Glutamatergic neuron (in vitro differentiated cells): ENCODE data around the gene MCTP1. TPM values are rescaled to one million over a fixed set of nuclear protein-coding genes. Genes with fewer than 3 reads are reported as not detected.

ENCODE experiments used
- DNase-seq: peaks from one replicate; pipeline ENCODE4 v3.0.0; 2022
- H3K27ac Mint-ChIP-seq: one replicate; pipeline ENCODE4 v1.8.0; 2020; ENCODE audit warnings: mild to moderate bottlenecking, mixed read lengths, inconsistent platforms; ENCODE audit not compliant: unreplicated experiment
- H3K27me3 Mint-ChIP-seq: one replicate; pipeline ENCODE4 v1.8.0; 2020; ENCODE audit warnings: mild to moderate bottlenecking, moderate library complexity, mixed read lengths, inconsistent platforms; ENCODE audit not compliant: unreplicated experiment
- H3K36me3 Mint-ChIP-seq: one replicate; pipeline ENCODE4 v1.8.0; 2020; ENCODE audit warnings: mild to moderate bottlenecking, mixed read lengths, inconsistent platforms; ENCODE audit not compliant: unreplicated experiment
- H3K4me1 Mint-ChIP-seq: one replicate; pipeline ENCODE4 v1.8.0; 2020; ENCODE audit warnings: mild to moderate bottlenecking, low read depth, mixed read lengths, inconsistent platforms; ENCODE audit not compliant: unreplicated experiment
- H3K4me3 Mint-ChIP-seq: one replicate; pipeline ENCODE4 v1.8.0; 2020; ENCODE audit warnings: mild to moderate bottlenecking, mixed read lengths, inconsistent platforms; ENCODE audit not compliant: unreplicated experiment
- H3K9me3 Mint-ChIP-seq: one replicate; pipeline ENCODE4 v1.8.0; 2020; ENCODE audit warnings: mild to moderate bottlenecking, moderate library complexity, mixed read lengths, inconsistent platforms; ENCODE audit not compliant: unreplicated experiment
- total RNA-seq: library from RNA; stranded (reverse); fragmentation: NEBNext Ultra II Directional; extraction: Animal tissue kit (Norgen Biotek cat#: 25700); gene quantifications from one replicate; pipeline ENCODE4 v1.2.1, GENCODE V29; 2021; ENCODE audit not compliant: unreplicated experiment
- TF ChIP-seq, protein P1 (sequence below): fragments of 200-600 bp; sonication (generic); IDR thresholded peaks from one replicate; pipeline ENCODE4 v1.5.0; 2021; ENCODE audit not compliant: partially characterized antibody, unreplicated experiment

The MCTP1 gene
- total RNA-seq, 1 donor from 2014 or later: 1.7 TPM

DNA sequence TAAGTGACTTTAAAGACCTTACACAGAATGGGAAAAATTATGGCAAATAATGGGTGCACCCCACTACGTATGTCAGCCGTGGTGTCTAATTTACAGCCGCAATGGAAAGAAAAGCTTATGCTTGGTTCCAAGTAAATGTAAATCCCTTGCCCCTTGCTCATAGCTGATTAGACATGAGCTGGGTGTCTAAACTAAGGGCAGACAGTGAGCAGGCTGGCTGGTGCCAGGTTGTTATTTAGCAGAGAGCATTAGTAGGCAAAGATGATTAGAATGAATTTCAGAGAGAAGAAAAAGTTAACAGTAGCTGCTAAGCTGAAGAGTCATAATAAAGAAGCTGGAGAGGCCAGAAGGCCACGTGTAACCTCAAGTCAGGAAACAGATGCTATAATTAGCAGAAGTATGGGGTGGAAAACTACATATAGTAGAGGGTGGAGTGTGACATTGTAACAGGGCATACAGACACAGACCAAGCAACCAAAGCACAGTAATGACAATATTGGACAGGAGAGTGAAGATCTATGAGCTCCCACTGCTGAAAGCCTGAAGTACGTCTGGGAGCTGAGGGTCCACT is 257.7 kb downstream of the MCTP1 start:
- Mint-ChIP-seq H3K4me1 (no peaks in the 10 kb centered on the region), H3K27ac (no peak overlapping the region), H3K27me3 (no peaks in the 10 kb centered on the region), H3K9me3 (no peaks in the 10 kb centered on the region), H3K36me3 (peaks cover under 1% of the 10 kb centered on the region), H3K4me3 (no peak overlapping the region)
- TF ChIP-seq, protein P1, sequence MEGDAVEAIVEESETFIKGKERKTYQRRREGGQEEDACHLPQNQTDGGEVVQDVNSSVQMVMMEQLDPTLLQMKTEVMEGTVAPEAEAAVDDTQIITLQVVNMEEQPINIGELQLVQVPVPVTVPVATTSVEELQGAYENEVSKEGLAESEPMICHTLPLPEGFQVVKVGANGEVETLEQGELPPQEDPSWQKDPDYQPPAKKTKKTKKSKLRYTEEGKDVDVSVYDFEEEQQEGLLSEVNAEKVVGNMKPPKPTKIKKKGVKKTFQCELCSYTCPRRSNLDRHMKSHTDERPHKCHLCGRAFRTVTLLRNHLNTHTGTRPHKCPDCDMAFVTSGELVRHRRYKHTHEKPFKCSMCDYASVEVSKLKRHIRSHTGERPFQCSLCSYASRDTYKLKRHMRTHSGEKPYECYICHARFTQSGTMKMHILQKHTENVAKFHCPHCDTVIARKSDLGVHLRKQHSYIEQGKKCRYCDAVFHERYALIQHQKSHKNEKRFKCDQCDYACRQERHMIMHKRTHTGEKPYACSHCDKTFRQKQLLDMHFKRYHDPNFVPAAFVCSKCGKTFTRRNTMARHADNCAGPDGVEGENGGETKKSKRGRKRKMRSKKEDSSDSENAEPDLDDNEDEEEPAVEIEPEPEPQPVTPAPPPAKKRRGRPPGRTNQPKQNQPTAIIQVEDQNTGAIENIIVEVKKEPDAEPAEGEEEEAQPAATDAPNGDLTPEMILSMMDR: no peak
- DNase-seq: no peak

DNA sequence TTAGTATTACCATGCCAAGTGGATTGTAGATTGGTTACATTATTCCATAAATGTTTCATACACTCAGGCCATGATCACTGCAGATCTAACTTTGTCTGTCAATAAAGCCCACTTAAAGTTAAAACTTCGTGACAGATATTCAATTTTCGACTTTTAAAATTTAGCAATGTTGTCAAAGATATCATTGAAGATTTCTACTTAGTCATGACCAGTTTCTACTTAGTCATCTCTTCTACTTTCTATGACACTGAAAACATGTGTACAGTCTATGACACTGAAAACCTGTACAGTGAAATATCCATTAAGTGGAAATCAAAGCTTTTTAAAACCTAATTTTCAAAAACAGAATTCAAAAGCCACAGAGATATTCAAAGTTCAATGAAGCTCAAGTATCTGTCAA is 258.2 kb downstream of the MCTP1 start:
- no peaks in the 10 kb centered on the region for H3K4me1 Mint-ChIP-seq
- no peaks in the 10 kb centered on the region for H3K9me3 Mint-ChIP-seq
- no peak overlapping the region for H3K27ac Mint-ChIP-seq
- no peaks in the 10 kb centered on the region for H3K27me3 Mint-ChIP-seq
- H3K36me3 Mint-ChIP-seq: no peaks in the 10 kb centered on the region
- DNase-seq: no peak
- no peak overlapping the region for H3K4me3 Mint-ChIP-seq
- TF ChIP-seq, protein P1: no peak

DNA sequence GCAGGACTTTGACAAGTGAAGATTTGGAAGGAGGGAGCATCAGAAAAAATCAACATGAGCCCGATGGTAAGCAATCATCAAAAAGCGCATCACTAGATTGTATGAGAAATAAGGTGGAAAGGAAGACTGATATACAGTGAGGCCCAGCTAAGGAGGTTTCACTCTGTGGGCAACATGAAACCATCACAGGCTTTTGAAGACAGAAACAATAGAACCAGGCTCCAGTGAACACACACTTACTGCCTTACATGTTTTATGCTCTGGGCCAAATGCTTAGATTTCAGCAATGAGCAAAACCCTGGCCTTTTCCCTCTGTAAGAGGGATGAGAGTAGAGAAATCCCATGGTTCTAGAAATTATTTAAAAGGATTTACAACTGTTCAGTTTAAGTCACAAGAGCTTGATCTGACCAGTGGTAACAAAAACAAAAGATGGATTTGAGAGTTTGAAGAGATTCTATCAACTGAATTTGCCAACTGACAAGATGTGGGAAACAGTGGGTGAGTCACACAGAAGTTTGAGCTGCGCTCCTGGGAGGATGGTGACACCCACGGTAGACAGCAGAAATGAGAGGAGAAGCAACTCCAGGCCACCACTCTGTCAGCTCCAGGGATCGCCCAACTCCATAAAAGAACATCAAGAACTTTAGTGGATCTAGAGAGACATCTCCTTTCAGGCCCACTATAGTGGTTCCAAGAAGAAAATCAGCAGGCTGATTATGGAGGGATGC is 261.8 kb downstream of the MCTP1 start:
- no peaks in the 10 kb centered on the region for H3K27me3 Mint-ChIP-seq
- no peak overlapping the region for H3K27ac Mint-ChIP-seq
- no peak for DNase-seq
- H3K36me3 Mint-ChIP-seq: no peaks in the 10 kb centered on the region
- no peaks in the 10 kb centered on the region for H3K4me1 Mint-ChIP-seq
- H3K4me3 Mint-ChIP-seq: no peak overlapping the region
- no peaks in the 10 kb centered on the region for H3K9me3 Mint-ChIP-seq
- TF ChIP-seq, protein P1: no peak

DNA sequence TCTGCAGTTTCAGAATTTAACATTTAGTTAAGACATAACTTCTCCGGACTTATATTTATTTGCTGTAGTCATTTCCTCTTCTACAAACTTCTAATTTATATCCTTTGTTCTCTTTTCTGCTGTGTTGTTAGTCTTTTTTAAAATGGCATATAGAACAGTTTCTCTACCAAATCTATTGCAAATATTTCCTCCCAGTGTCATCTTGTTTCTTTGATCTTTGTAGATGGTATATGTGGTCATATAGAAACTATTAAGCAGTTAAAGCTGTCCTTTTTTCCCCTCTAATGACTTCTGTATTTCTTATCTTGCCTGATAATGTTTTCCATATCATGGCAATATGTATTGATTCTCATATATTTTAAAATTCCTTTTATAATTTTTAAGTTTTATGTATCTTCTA is 264.5 kb downstream of the MCTP1 start:
- H3K4me1 Mint-ChIP-seq: no peaks in the 10 kb centered on the region
- H3K4me3 Mint-ChIP-seq: no peak overlapping the region
- no peaks in the 10 kb centered on the region for H3K27me3 Mint-ChIP-seq
- no peak for DNase-seq
- TF ChIP-seq, protein P1: no peak
- no peaks in the 10 kb centered on the region for H3K9me3 Mint-ChIP-seq
- no peak overlapping the region for H3K27ac Mint-ChIP-seq
- no peaks in the 10 kb centered on the region for H3K36me3 Mint-ChIP-seq

DNA sequence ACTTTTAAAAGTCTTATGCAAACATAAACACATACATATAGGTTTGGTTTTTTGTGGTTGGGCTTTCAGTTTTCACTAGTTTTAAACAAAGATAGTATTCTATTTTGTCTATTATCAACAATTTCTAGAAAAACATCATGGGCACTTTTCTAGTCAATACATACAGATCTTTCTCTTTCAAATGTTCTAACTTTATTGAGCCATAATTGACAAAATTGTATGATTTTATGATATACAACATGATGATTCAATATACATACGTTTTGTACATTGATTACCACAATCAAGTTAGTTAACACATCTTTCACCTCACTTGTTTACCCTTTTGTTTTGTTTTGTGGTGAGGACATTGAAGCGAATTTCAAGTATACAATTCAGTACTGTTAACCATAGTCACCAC is 265.9 kb downstream of the MCTP1 start:
- Mint-ChIP-seq H3K27ac (no peak overlapping the region), H3K9me3 (no peaks in the 10 kb centered on the region), H3K4me1 (no peaks in the 10 kb centered on the region), H3K4me3 (no peak overlapping the region), H3K36me3 (no peaks in the 10 kb centered on the region), H3K27me3 (no peaks in the 10 kb centered on the region)
- no peak for DNase-seq
- TF ChIP-seq, protein P1: no peak
